HG03039 (cell line): ENCODE data around the gene NOXA1.
"Not testable (repeated sequence)": the region's sequence is repeated elsewhere in the genome, so short reads cannot be mapped to it uniquely, and the experiment has no call there.

Experiments
- ATAC-seq: cut with Tn5 transposase; IDR thresholded peaks from one replicate; pipeline ENCODE4 v1.9.1; 2021; ENCODE audit warnings: mild to moderate bottlenecking, moderate library complexity; ENCODE audit not compliant: unreplicated experiment

NOXA1 gene

GRCh38 chr9:137462986-137463930 is 40.1 kb downstream of the NOXA1 start:
- no peak for ATAC-seq

- no peak for ATAC-seq
These were observed 40.7 kb downstream of the NOXA1 start for GRCh38 chr9:137463931-137464290.

- no peak for ATAC-seq
These were observed 41.3 kb downstream of the NOXA1 start for GRCh38 chr9:137464291-137464999.

GRCh38 chr9:137465000-137465719 is 42.0 kb downstream of the NOXA1 start:
- no peak for ATAC-seq

GRCh38 chr9:137465720-137466388 is 42.7 kb downstream of the NOXA1 start:
- ATAC-seq, result no peak

GRCh38 chr9:137466389-137467085 is 43.3 kb downstream of the NOXA1 start:
- ATAC-seq, result not testable (repeated sequence)

GRCh38 chr9:137467161-137467581 is 44.0 kb downstream of the NOXA1 start:
- no peak for ATAC-seq

- no peak for ATAC-seq
These were observed 44.7 kb downstream of the NOXA1 start for GRCh38 chr9:137467896-137468295.

GRCh38 chr9:137470785-137471184 is 47.6 kb downstream of the NOXA1 start:
- no peak for ATAC-seq

- ATAC-seq, result no peak
These were observed 51.1 kb downstream of the NOXA1 start for GRCh38 chr9:137474271-137474670.

- no peak for ATAC-seq
These were observed 52.5 kb downstream of the NOXA1 start for GRCh38 chr9:137475666-137476065.

- no peak for ATAC-seq
These were observed 53.7 kb downstream of the NOXA1 start for GRCh38 chr9:137476856-137477255.

GRCh38 chr9:137477778-137478612 is 54.8 kb downstream of the NOXA1 start:
- ATAC-seq, result no peak

GRCh38 chr9:137478613-137478961 is 55.4 kb downstream of the NOXA1 start:
- ATAC-seq, result no peak

- no peak for ATAC-seq
These were observed 56.0 kb downstream of the NOXA1 start for GRCh38 chr9:137478962-137479861.

- ATAC-seq, result no peak
These were observed 56.9 kb downstream of the NOXA1 start for GRCh38 chr9:137479892-137480685.
